GM23248 (cell line): ENCODE measurements around the gene ISM1. TPM values are rescaled to one million over a fixed set of nuclear protein-coding genes. Genes with fewer than 3 reads are reported as not detected.
A peak's percentile ranks its signal among the peaks of the same experiment; 100 is the strongest.

ENCODE experiments used
- DNase-seq: peaks from one replicate; pipeline ENCODE4 v3.0.0-alpha.2; 2015
- H2AFZ ChIP-seq: fragments of 200-600 bp; sonication (generic); 2 replicates; pipeline ENCODE4 v1.6.1; 2016; ENCODE audit warnings: antibody characterized with exemption
- H3F3A ChIP-seq: fragments of 200-600 bp; sonication (generic); 2 replicates; pipeline ENCODE4 v1.6.1; 2016; ENCODE audit warnings: mild to moderate bottlenecking, antibody characterized with exemption, mixed run types; ENCODE audit not compliant: insufficient read depth
- H3K27ac ChIP-seq: fragments of 200-600 bp; sonication (generic); 2 replicates; pipeline ENCODE4 v1.5.1; 2016; ENCODE audit warnings: mild to moderate bottlenecking
- H3K27me3 ChIP-seq: fragments of 200-600 bp; sonication (generic); replicated peaks from 2 replicates; pipeline ENCODE4 v1.6.1; 2016; ENCODE audit warnings: mild to moderate bottlenecking; ENCODE audit not compliant: insufficient read depth
- H3K36me3 ChIP-seq: fragments of 200-600 bp; sonication (generic); 2 replicates; pipeline ENCODE4 v1.6.1; 2016; ENCODE audit warnings: low read depth, mild to moderate bottlenecking
- H3K4me1 ChIP-seq: fragments of 200-600 bp; sonication (generic); 2 replicates; pipeline ENCODE4 v1.6.1; 2016; ENCODE audit warnings: mild to moderate bottlenecking; ENCODE audit not compliant: insufficient read depth
- H3K4me2 ChIP-seq: fragments of 200-600 bp; sonication (generic); one replicate; pipeline ENCODE4 v1.6.1; 2016; ENCODE audit warnings: mild to moderate bottlenecking; ENCODE audit not compliant: unreplicated experiment
- H3K4me3 ChIP-seq: fragments of 200-600 bp; sonication (generic); 2 replicates; pipeline ENCODE4 v1.5.1; 2016; ENCODE audit warnings: mild to moderate bottlenecking
- H3K79me2 ChIP-seq: fragments of 200-600 bp; sonication (generic); 2 replicates; pipeline ENCODE4 v1.6.1; 2016; ENCODE audit warnings: mild to moderate bottlenecking; ENCODE audit not compliant: insufficient read depth
- H3K9ac ChIP-seq: fragments of 200-600 bp; sonication (generic); 2 replicates; pipeline ENCODE4 v1.6.1; 2016; ENCODE audit warnings: mild to moderate bottlenecking
- H3K9me2 ChIP-seq: fragments of 200-600 bp; sonication (generic); 2 replicates; pipeline ENCODE4 v1.6.1; 2016; ENCODE audit warnings: mixed run types, mild to moderate bottlenecking, moderate library complexity; ENCODE audit not compliant: insufficient read depth
- H3K9me3 ChIP-seq: fragments of 200-600 bp; sonication (generic); one replicate; pipeline ENCODE4 v1.6.1; 2017; ENCODE audit warnings: low read depth
- H4K20me1 ChIP-seq: fragments of 200-600 bp; sonication (generic); 2 replicates; pipeline ENCODE4 v1.6.0; 2016; ENCODE audit not compliant: insufficient read depth
- EZH2 ChIP-seq: fragments of 200-600 bp; sonication (generic); IDR thresholded peaks from 2 replicates; pipeline ENCODE4 v1.6.1; 2018; ENCODE audit warnings: antibody characterized with exemption, mild to moderate bottlenecking; ENCODE audit not compliant: insufficient read depth, poor library complexity, severe bottlenecking
- EZH2phosphoT487 ChIP-seq: fragments of 200-600 bp; sonication (generic); IDR thresholded peaks from 2 replicates; pipeline ENCODE4 v1.6.1; 2018; ENCODE audit warnings: antibody characterized with exemption, moderate library complexity, mild to moderate bottlenecking, low read depth; ENCODE audit not compliant: insufficient read depth
- WGBS, 2 experiments: methylation state at CpG; one replicate each; pipeline ENCODE4 v1.1.6; 2015 to 2017; ENCODE audit warnings: low lambda C conversion rate in 2 of 2, low coverage in 1 of 2; ENCODE audit errors: missing lambda C conversion rate in 2 of 2; 5-methylcytosine and 5-hydroxymethylcytosine counted together
- in situ Hi-C: fragments of 300-500 bp; cut with MboI; formaldehyde crosslinking; loops from 2 replicates; pipeline ENCODE4 v1.15.0; 2020
- polyA plus RNA-seq: library from polyadenylated mRNA; unstranded; fragments of >200 nt; fragmentation: Nextera tagmentation; extraction: Ambion mirVana; gene quantifications from 2 replicates; pipeline ENCODE4 v1.2.1, GENCODE V29; 2016
- total RNA-seq: library from RNA; depleted of rRNA; stranded (reverse); fragments of >200 nt; shearing (Covaris generic); gene quantifications from 2 replicates; pipeline ENCODE4 v1.2.3, GENCODE V29; 2014

ISM1 gene
- total and polyA plus RNA-seq, 2 experiments from 2014 or later = 0.06 TPM; not detected in 1

GRCh38 chr20:13221673-13222318 lies 722 bp downstream of the ISM1 start:
- peak overlapping the region; percentile 66 for H3K4me2 ChIP-seq
- no peak for TF ChIP-seq EZH2phosphoT487
- TF ChIP-seq EZH2 = no peak
- H2AFZ ChIP-seq = peak overlapping the region; percentile 63
- in situ Hi-C loops = no loop called here
- WGBS, 2 experiments = 1 to 3% methylated on average over 30 to 42 of the region's 59 CpGs
- H4K20me1 ChIP-seq = no peaks in the 10 kb centered on the region
- H3K9me3 ChIP-seq = no peaks in the 10 kb centered on the region
- peak overlapping the region; percentile 67 for H3K4me3 ChIP-seq
- H3K4me1 ChIP-seq = no peaks in the 10 kb centered on the region
- peaks cover 47% of the 10 kb centered on the region for H3K27me3 ChIP-seq
- no peaks in the 10 kb centered on the region for H3K79me2 ChIP-seq
- no peak overlapping the region for H3K27ac ChIP-seq
- H3K9ac ChIP-seq = no peak overlapping the region
- H3K36me3 ChIP-seq = no peaks in the 10 kb centered on the region
- DNase-seq = peak; percentile 85
- H3F3A ChIP-seq = no peaks in the 10 kb centered on the region
- H3K9me2 ChIP-seq = no peaks in the 10 kb centered on the region

GRCh38 chr20:13222319-13222716 lies 1.2 kb downstream of the ISM1 start:
- Histone ChIP-seq H2AFZ (no peak overlapping the region), H4K20me1 (no peaks in the 10 kb centered on the region), H3K27ac (no peak overlapping the region), H3K36me3 (no peaks in the 10 kb centered on the region), H3F3A (no peaks in the 10 kb centered on the region), H3K27me3 (peaks cover 42% of the 10 kb centered on the region), H3K4me3 (no peak overlapping the region), H3K4me2 (no peak overlapping the region), H3K79me2 (no peaks in the 10 kb centered on the region), H3K9ac (no peak overlapping the region), H3K9me3 (no peaks in the 10 kb centered on the region), H3K4me1 (no peaks in the 10 kb centered on the region), H3K9me2 (no peaks in the 10 kb centered on the region)
- TF ChIP-seq EZH2 = no peak
- TF ChIP-seq EZH2phosphoT487 = no peak
- in situ Hi-C loops = no loop called here
- WGBS, 2 experiments = 30 to 37% methylated on average over 7 to 8 of the region's 8 CpGs
- no peak for DNase-seq

GRCh38 chr20:13223736-13224520 lies 2.9 kb downstream of the ISM1 start:
- Histone ChIP-seq H3K79me2 (no peaks in the 10 kb centered on the region), H2AFZ (no peak overlapping the region), H3K27ac (no peak overlapping the region), H3K9me2 (no peaks in the 10 kb centered on the region), H3K9ac (no peak overlapping the region), H3K9me3 (no peaks in the 10 kb centered on the region), H3K27me3 (peaks cover 26% of the 10 kb centered on the region), H3K36me3 (no peaks in the 10 kb centered on the region), H3F3A (no peaks in the 10 kb centered on the region), H4K20me1 (no peaks in the 10 kb centered on the region), H3K4me1 (no peaks in the 10 kb centered on the region), H3K4me3 (no peak overlapping the region), H3K4me2 (no peak overlapping the region)
- no peak for DNase-seq
- in situ Hi-C loops = no loop called here
- TF ChIP-seq EZH2phosphoT487 (no peak), EZH2 (no peak)
- WGBS, 2 experiments = 62 to 67% methylated on average over 5 of the region's 5 CpGs

GRCh38 chr20:13226367-13226766 lies 5.3 kb downstream of the ISM1 start:
- TF ChIP-seq EZH2 = no peak
- no peak for TF ChIP-seq EZH2phosphoT487
- Histone ChIP-seq H3F3A (peaks cover 5% of the 10 kb centered on the region; the same call in 1 of the 2 replicates), H4K20me1 (no peaks in the 10 kb centered on the region), H3K9me2 (no peaks in the 10 kb centered on the region), H3K4me1 (peaks cover 5% of the 10 kb centered on the region), H3K4me2 (no peak overlapping the region), H2AFZ (no peak overlapping the region), H3K27me3 (peaks cover 6% of the 10 kb centered on the region; the same call in 1 of the 2 replicates), H3K79me2 (no peaks in the 10 kb centered on the region), H3K27ac (no peak overlapping the region), H3K36me3 (no peaks in the 10 kb centered on the region), H3K9ac (no peak overlapping the region), H3K9me3 (no peaks in the 10 kb centered on the region), H3K4me3 (no peak overlapping the region)
- in situ Hi-C loops = no loop called here
- no peak for DNase-seq
- 4 to 11% methylated on average over 1 of the region's 1 CpG for WGBS, 2 experiments
